Iris pigment epithelial cell (primary cell): ENCODE measurements around the gene NUPR1.
"Not testable (repeated sequence)": the region's sequence is repeated elsewhere in the genome, so short reads cannot be mapped to it uniquely, and the experiment has no call there.

Source experiments
- DNase-seq: peaks from one replicate; pipeline ENCODE4 v3.0.0-alpha.2; 2011; ENCODE audit warnings: low read depth

NUPR1 gene

GRCh38 chr16:28498666-28499381, 40.0 kb downstream of the NUPR1 start:
- no peak for DNase-seq

- no peak for DNase-seq
These were observed 40.7 kb downstream of the NUPR1 start for GRCh38 chr16:28497861-28498599.

- no peak for DNase-seq
These were observed 41.4 kb downstream of the NUPR1 start for GRCh38 chr16:28497386-28497785.

GRCh38 chr16:28496844-28497243, 41.9 kb downstream of the NUPR1 start:
- no peak for DNase-seq

GRCh38 chr16:28495795-28496749, 42.7 kb downstream of the NUPR1 start:
- no peak for DNase-seq

GRCh38 chr16:28495098-28495793, 43.5 kb downstream of the NUPR1 start:
- DNase-seq, result no peak

- DNase-seq, result no peak
These were observed 44.5 kb downstream of the NUPR1 start, which contains the start of gene APOBR for GRCh38 chr16:28494121-28494851. APOBR (plus strand) TSS chr16:28494643; CDS start chr16:28494682, 39 bp downstream.

- DNase-seq, result no peak
These were observed 46.3 kb downstream of the NUPR1 start for GRCh38 chr16:28492511-28492910.

GRCh38 chr16:28491970-28492474, 46.8 kb downstream of the NUPR1 start, which contains the start of gene CLN3:
CLN3 (minus strand) TSS chr16:28492074; CDS start chr16:28491759, 315 bp downstream.
- peak; percentile 94 for DNase-seq

- no peak for DNase-seq
These were observed 47.4 kb downstream of the NUPR1 start for GRCh38 chr16:28491230-28491969.

GRCh38 chr16:28486266-28486665, 52.5 kb downstream of the NUPR1 start:
- DNase-seq, result no peak

GRCh38 chr16:28483361-28483760, 55.4 kb downstream of the NUPR1 start:
- not testable (repeated sequence) for DNase-seq
